Esophagus (tissue), 2 donors: ENCODE results near the gene GFM1. TPM values are rescaled to one million over a fixed set of nuclear protein-coding genes. Genes with fewer than 3 reads are reported as not detected.

Experiments
- H3K27ac ChIP-seq, 2 donors: one replicate each; pipeline ENCODE4 v1.5.1; 2013; ENCODE audit warnings: low read depth in 2 of 2, mild to moderate bottlenecking in 2 of 2, inconsistent platforms in 1 of 2, low read length in 1 of 2, moderate library complexity in 1 of 2
- H3K27me3 ChIP-seq, 2 donors: one replicate each; pipeline ENCODE4 v1.6.1; 2013; ENCODE audit warnings: low read length in 2 of 2, control low read depth in 1 of 2, mild to moderate bottlenecking in 1 of 2; ENCODE audit not compliant: insufficient read depth in 2 of 2, control insufficient read depth in 1 of 2
- H3K36me3 ChIP-seq, 2 donors: one replicate each; pipeline ENCODE4 v1.6.1; 2013; ENCODE audit warnings: low read length in 1 of 2; ENCODE audit not compliant: control insufficient read depth in 2 of 2, insufficient read depth in 2 of 2
- H3K4me1 ChIP-seq, 2 donors: one replicate each; pipeline ENCODE4 v1.6.1; 2013; ENCODE audit warnings: low read length in 1 of 2; ENCODE audit not compliant: control insufficient read depth in 2 of 2, insufficient read depth in 2 of 2
- H3K4me3 ChIP-seq, 2 donors: one replicate each; pipeline ENCODE4 v1.5.1; 2013; ENCODE audit warnings: low read length in 2 of 2, mild to moderate bottlenecking in 2 of 2, low read depth in 1 of 2, moderate library complexity in 1 of 2
- H3K9me3 ChIP-seq, 2 donors: one replicate each; pipeline ENCODE4 v1.6.1; 2013; ENCODE audit warnings: mild to moderate bottlenecking in 2 of 2, low read depth in 1 of 2, low read length in 1 of 2, moderate library complexity in 1 of 2; ENCODE audit not compliant: control insufficient read depth in 2 of 2, insufficient read depth in 1 of 2
- WGBS, 2 donors: extraction: QIAGEN DNeasy Blood & Tissue Kit; methylation state at CpG; one replicate each; pipeline ENCODE4 v1.1.7; 2013; 5-methylcytosine and 5-hydroxymethylcytosine counted together
- polyA plus RNA-seq, 2 donors: library from polyadenylated mRNA; stranded (reverse); fragments of 200-250 nt; gene quantifications; one replicate each; pipeline ENCODE4 v1.2.3, GENCODE V29; 2013
- donor health status: healthy with polysubstance abuse.
- donor health status: Bipolar disorder and iron deficiency.

GFM1 gene
- polyA plus RNA-seq: 10 to 100 TPM in 1 of 2 donors, 1 to 10 TPM in 1; 7.5 to 16.9 TPM

DNA sequence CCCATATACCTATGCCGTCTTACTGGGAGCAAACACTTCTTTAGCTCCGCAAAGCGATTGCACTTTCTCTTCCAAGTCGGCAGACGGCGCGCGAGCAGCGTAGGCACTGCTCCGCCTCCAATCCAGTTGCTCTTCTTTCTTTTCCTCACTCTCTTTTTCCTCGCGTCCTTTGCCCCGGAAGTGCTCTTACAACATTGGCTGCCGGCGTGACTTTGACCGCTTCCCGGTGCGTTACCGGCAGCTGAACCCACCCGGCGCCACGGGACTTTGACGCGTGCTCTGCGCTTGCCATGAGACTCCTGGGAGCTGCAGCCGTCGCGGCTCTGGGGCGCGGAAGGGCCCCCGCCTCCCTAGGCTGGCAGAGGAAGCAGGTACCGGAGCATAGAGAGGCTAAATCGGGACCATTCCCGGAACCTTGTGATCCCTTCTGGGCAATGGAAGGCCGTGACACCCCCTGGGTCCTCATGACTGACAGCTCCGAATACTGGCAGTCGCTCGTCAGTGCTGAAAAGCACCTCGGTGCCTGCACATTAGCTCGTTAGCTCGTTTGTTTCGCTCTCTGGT is at the start of gene GFM1:
Gene GFM1 (plus strand): TSS at position 183 of the 564 bp plus-strand sequence. CDS start 108 bp downstream, at position 291.
- peaks cover 0 to 2% of the 10 kb centered on the region in 2 donors for H3K36me3 ChIP-seq
- H3K27ac ChIP-seq: peak within 1 kb of the TSS; percentile 87 to 91
- H3K27me3 ChIP-seq: no peaks in the 10 kb centered on the region
- H3K4me3 ChIP-seq: peak within 1 kb of the TSS; percentile 100
- 0% methylated on average over 42 of the region's 42 CpGs for WGBS, 2 donors
- no peaks in the 10 kb centered on the region for H3K4me1 ChIP-seq
- H3K9me3 ChIP-seq: no peaks in the 10 kb centered on the region

DNA sequence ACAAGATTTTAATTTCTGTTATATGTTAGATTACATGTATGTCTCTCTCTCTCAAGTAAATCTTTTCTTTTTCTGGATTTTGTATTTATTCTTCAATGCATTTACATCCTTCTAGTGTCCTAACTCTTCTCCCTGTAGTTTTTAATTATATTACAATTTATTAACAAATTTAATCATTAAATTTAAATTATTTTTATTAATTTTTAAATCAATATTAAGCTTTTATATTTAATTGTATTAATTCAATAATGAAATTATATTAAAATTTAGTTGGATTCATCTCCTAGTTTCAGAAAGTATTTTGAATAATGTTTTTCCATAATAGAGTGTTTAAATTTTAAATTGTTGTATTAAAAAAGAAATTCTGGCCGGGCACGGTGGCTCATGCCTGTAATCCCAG is 43.5 kb upstream of the GFM1 start:
- H3K36me3 ChIP-seq: no peaks in the 10 kb centered on the region
- no peak overlapping the region for H3K4me3 ChIP-seq
- H3K27me3 ChIP-seq: no peaks in the 10 kb centered on the region
- H3K4me1 ChIP-seq: no peaks in the 10 kb centered on the region
- WGBS, 2 donors: 91 to 94% methylated on average over 2 of the region's 2 CpGs
- H3K9me3 ChIP-seq: no peaks in the 10 kb centered on the region
- no peak overlapping the region for H3K27ac ChIP-seq

DNA sequence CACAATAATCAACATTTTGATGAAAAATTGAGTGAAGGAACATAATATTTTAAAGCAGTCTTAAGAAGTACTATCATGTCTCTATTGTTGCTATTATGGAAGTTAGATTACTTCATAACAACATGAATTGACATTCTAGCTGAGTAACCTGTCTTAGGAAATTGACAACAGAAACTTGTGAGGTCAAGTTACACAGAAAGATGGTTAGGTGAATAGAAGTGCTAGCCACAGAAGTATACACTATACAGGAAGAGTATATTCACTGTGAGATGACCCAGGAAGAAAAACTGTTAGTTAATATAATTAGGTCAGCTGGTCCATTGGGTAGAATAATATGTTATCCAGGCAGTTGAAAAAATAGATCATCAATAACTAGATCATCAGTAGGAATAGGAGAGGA is 42.1 kb upstream of the GFM1 start:
- H3K4me3 ChIP-seq: no peak overlapping the region
- H3K36me3 ChIP-seq: no peaks in the 10 kb centered on the region
- no peak overlapping the region for H3K27ac ChIP-seq
- H3K9me3 ChIP-seq: no peaks in the 10 kb centered on the region
- H3K4me1 ChIP-seq: no peaks in the 10 kb centered on the region
- no peaks in the 10 kb centered on the region for H3K27me3 ChIP-seq

DNA sequence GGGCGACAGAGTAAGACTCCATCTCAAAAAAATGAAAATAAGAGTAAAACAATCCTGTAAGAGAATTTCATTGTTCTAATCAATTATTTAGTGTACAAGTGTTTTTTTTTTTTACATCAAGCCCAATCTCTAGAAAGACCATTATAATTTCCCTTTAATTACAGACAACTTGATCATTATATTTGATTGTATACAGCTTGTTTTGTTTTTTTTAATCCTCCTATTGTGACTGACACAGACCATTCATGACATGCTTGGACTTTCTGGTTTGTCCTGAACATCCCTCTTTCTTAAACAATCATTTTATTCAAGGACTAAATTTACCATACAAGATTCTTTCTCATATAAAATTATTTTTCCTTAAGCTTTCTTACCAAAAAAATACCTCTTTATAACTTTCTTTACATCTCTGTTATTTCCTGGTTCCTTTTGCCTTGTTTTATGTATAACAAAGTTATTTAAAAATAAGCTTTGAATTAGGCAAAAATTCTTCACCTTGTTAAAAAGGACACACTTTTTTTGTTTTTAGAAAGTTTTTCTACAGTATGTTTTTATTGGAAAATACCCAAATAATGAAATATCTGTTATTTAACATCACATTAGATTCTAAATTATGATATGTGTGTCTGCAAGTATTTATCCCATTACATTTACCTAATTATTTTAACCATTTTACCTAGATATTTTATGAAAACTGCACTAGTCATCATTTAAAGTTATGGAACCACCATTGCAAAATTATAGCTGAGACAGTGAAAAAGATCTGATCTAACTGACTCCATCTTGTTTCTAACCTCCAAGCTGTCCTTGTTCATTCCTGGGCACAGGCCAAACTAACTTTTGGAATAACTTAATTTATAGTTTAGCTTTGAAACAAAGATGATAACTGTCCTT is 26.1 kb upstream of the GFM1 start:
- Histone ChIP-seq H3K4me3 (no peak overlapping the region), H3K27ac (no peak overlapping the region), H3K36me3 (no peaks in the 10 kb centered on the region), H3K27me3 (no peaks in the 10 kb centered on the region), H3K9me3 (peaks cover 0 to 6% of the 10 kb centered on the region in 2 donors), H3K4me1 (no peaks in the 10 kb centered on the region)
- 54 to 65% methylated on average over 1 of the region's 1 CpG for WGBS, 2 donors

DNA sequence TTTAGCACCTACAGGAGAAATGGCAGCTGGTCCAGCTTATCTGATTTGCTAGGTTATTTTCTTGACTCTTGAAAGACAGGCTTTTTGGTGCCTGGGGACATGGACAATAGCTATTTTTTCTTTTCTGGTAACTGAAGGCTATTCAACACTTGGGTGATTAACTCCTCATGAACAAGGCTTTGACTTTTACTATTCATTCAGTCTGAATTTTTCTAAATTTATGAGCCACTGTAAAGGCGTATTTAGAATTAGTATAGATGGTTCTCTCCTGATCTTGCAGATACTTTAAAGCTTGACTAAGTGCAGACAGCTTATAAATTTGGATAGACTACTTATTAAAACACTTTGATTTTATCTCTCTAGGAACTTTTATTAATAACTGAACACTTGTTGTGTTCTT is 18.4 kb upstream of the GFM1 start:
- no peaks in the 10 kb centered on the region for H3K27me3 ChIP-seq
- no peaks in the 10 kb centered on the region for H3K36me3 ChIP-seq
- WGBS, 2 donors: 15 to 85% methylated on average over 1 of the region's 1 CpG
- peaks cover 0 to 10% of the 10 kb centered on the region in 2 donors for H3K9me3 ChIP-seq
- no peaks in the 10 kb centered on the region for H3K4me1 ChIP-seq
- no peak overlapping the region for H3K4me3 ChIP-seq
- H3K27ac ChIP-seq: no peak overlapping the region

DNA sequence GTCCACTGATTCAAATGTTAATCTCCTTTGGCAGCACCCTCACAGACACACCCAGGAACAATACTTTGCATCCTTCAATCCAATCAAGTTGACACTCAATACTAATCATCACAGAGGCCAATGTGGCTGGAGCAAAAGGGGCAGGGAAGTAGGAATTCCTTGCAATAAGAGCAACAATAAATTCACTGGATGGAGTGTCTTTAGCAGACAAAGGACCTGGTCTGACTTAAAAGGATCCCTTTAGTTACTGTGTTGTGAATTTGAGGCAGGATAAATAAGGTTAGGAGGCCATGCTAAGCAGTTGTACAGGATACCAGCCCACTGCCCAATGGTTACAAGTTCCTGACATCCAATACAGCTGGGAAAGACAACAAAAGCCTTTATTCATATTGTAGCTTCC is 12.3 kb upstream of the GFM1 start:
- H3K36me3 ChIP-seq: no peaks in the 10 kb centered on the region
- no peaks in the 10 kb centered on the region for H3K27me3 ChIP-seq
- no peaks in the 10 kb centered on the region for H3K4me1 ChIP-seq
- H3K27ac ChIP-seq: no peak overlapping the region
- peaks cover 0 to under 1% of the 10 kb centered on the region in 2 donors for H3K9me3 ChIP-seq
- H3K4me3 ChIP-seq: no peak overlapping the region

DNA sequence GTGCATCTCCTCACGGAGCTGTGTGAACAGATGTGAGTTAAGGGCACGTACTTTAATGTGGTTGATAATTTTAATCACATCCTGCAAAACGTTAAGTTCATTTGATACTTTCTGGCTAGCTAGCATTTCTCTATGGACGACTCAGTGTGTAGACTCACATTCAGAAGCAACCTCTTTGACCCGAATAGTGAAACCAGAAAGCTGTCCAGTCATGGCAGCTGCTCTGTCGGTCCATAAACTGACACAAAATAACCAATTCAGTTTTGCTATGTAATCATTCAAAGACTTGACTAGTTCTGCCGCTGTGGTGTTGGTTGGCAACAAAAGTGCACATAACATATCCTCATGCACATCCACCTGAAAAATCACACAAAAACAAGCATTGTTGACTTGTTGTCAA is 3.7 kb upstream of the GFM1 start:
- WGBS, 2 donors: 80 to 86% methylated on average over 7 of the region's 7 CpGs
- H3K27ac ChIP-seq: no peak overlapping the region
- no peaks in the 10 kb centered on the region for H3K27me3 ChIP-seq
- H3K4me3 ChIP-seq: no peak overlapping the region
- no peaks in the 10 kb centered on the region for H3K9me3 ChIP-seq
- H3K4me1 ChIP-seq: no peaks in the 10 kb centered on the region
- H3K36me3 ChIP-seq: no peaks in the 10 kb centered on the region

DNA sequence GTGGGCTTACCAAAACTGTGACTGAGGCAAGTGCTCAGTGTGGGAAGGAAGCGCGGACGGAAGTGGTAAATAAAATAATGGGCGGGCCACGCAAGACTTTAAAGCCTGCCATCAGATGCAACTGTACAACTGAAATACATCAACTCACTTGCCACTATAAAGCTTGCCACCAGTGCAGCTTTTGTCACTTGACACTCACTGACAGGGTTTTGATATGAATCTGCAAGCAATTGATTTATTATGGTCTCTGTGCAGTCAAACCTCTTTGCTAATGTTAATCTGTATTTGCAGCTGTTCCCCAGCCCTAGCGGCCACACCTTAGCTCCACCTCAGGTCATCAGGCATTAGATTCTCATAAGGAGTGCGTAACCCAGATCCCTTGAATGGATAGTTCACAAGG is 2.3 kb upstream of the GFM1 start:
- 87 to 90% methylated on average over 7 of the region's 7 CpGs for WGBS, 2 donors
- no peaks in the 10 kb centered on the region for H3K4me1 ChIP-seq

DNA sequence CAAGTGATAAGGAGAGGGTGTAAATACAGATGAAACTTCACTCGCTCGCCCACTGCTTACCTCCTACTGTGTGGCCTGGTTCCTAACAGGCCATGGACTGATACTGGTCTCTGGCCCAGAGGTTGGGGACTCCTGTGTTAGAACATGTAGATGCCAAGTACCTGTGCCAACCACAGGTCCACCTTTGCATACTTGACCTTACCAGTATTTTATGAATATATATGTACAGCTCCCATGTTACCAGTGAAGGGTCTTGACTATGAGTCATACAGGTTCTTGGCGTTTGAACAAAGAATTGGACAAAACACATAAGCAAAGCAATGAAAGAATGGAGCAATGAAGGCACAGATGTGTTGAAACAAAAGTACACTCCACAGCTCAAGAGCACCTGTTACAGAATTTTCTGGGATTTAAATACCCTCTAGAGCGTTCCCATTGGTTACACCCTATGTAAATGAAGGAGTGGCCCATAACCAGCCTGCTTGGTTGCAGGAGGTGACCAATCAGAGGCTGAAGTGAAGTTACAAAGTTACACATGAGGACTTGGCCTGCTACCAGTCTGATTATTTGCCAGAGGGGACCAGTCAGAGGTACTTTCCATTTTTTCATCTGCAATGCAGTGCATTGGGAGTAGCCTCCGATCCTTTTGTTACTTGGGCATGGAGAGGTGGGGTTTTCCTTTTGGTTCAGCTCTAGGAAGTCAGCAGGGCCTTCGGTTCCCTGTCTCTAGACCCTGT is 1.7 kb upstream of the GFM1 start:
- WGBS, 2 donors: 69 to 74% methylated on average over 6 of the region's 6 CpGs
- no peaks in the 10 kb centered on the region for H3K27me3 ChIP-seq
- H3K27ac ChIP-seq: no peak overlapping the region
- no peaks in the 10 kb centered on the region for H3K9me3 ChIP-seq
- peaks cover 0 to 2% of the 10 kb centered on the region in 2 donors for H3K36me3 ChIP-seq
- no peaks in the 10 kb centered on the region for H3K4me1 ChIP-seq
- H3K4me3 ChIP-seq: no peak overlapping the region

More for the DNA sequence above, 2.3 kb upstream of the GFM1 start:
- Histone ChIP-seq H3K36me3 (peaks cover 0 to 2% of the 10 kb centered on the region in 2 donors), H3K4me3 (no peak overlapping the region), H3K27ac (no peak overlapping the region), H3K27me3 (no peaks in the 10 kb centered on the region), H3K9me3 (no peaks in the 10 kb centered on the region)
